ENCODE measurements around the gene ATP4A.
"Not testable (repeated sequence)": the region's sequence is repeated elsewhere in the genome, so short reads cannot be mapped to it uniquely, and the experiment has no call there.

ATP4A gene

DNA sequence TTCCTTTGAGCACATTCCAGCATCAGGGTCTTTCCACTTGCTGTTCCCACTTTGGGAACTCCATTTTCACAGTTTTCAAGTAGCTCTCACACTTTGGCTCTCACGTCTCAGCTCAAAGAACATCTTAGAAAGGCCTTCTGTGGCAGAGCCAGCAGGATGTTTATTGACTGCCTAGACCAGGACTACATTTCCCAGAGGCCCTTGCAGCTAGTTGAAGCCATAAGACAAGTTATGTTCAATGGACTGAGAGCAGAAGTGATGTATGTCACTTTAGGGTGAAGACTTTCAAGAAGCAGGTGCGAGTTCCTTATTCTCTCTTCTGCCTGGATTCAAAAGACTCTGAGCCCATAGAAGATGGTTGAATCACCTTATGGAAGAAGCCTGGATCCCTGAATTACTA lies 44.8 kb upstream of the ATP4A start:
- ATAC-seq (ENCODE audit: low read depth): no peak
- TF ChIP-seq, protein P1, sequence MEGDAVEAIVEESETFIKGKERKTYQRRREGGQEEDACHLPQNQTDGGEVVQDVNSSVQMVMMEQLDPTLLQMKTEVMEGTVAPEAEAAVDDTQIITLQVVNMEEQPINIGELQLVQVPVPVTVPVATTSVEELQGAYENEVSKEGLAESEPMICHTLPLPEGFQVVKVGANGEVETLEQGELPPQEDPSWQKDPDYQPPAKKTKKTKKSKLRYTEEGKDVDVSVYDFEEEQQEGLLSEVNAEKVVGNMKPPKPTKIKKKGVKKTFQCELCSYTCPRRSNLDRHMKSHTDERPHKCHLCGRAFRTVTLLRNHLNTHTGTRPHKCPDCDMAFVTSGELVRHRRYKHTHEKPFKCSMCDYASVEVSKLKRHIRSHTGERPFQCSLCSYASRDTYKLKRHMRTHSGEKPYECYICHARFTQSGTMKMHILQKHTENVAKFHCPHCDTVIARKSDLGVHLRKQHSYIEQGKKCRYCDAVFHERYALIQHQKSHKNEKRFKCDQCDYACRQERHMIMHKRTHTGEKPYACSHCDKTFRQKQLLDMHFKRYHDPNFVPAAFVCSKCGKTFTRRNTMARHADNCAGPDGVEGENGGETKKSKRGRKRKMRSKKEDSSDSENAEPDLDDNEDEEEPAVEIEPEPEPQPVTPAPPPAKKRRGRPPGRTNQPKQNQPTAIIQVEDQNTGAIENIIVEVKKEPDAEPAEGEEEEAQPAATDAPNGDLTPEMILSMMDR (IDR thresholded peaks at IDR 0.05; ENCODE audit: poor library complexity, severe bottlenecking): no peak
- H3K4me3 ChIP-seq (ENCODE audit: severe bottlenecking): no peak overlapping the region
- H3K9me3 ChIP-seq (ENCODE audit: severe bottlenecking): peaks cover 5% of the 10 kb centered on the region
- no peak overlapping the region for H3K27ac ChIP-seq (ENCODE audit: poor library complexity, severe bottlenecking)
- H3K27me3 ChIP-seq (ENCODE audit: insufficient read depth, poor library complexity, severe bottlenecking): no peaks in the 10 kb centered on the region
- DNase-seq (ENCODE audit: low spot score): no peak
- H3K36me3 ChIP-seq (ENCODE audit: low read depth): no peaks in the 10 kb centered on the region
- peaks cover 4% of the 10 kb centered on the region for H3K4me1 ChIP-seq (ENCODE audit: insufficient read depth, poor library complexity, severe bottlenecking)

- TF ChIP-seq, protein P1 (IDR thresholded peaks at IDR 0.05; ENCODE audit: poor library complexity, severe bottlenecking): no peak
- Histone ChIP-seq H3K27ac (ENCODE audit: poor library complexity, severe bottlenecking) (no peak overlapping the region), H3K4me1 (ENCODE audit: insufficient read depth, poor library complexity, severe bottlenecking) (peaks cover 4% of the 10 kb centered on the region), H3K27me3 (ENCODE audit: insufficient read depth, poor library complexity, severe bottlenecking) (no peaks in the 10 kb centered on the region), H3K4me3 (ENCODE audit: severe bottlenecking) (no peak overlapping the region), H3K9me3 (ENCODE audit: severe bottlenecking) (peaks cover 5% of the 10 kb centered on the region), H3K36me3 (ENCODE audit: low read depth) (no peaks in the 10 kb centered on the region)
- DNase-seq (ENCODE audit: low spot score) (no peak), ATAC-seq (ENCODE audit: low read depth) (no peak)
Observed at GRCh38 chr19:35607661-35608060, 44.2 kb upstream of the ATP4A start.

- H3K27ac ChIP-seq (ENCODE audit: poor library complexity, severe bottlenecking); H3K4me1 ChIP-seq (ENCODE audit: insufficient read depth, poor library complexity, severe bottlenecking); H3K4me3 ChIP-seq (ENCODE audit: severe bottlenecking); ATAC-seq (ENCODE audit: low read depth); H3K9me3 ChIP-seq (ENCODE audit: severe bottlenecking); H3K27me3 ChIP-seq (ENCODE audit: insufficient read depth, poor library complexity, severe bottlenecking); H3K36me3 ChIP-seq (ENCODE audit: low read depth); DNase-seq (ENCODE audit: low spot score): not testable (repeated sequence)
Observed at GRCh38 chr19:35607170-35607569, 43.7 kb upstream of the ATP4A start.

DNA sequence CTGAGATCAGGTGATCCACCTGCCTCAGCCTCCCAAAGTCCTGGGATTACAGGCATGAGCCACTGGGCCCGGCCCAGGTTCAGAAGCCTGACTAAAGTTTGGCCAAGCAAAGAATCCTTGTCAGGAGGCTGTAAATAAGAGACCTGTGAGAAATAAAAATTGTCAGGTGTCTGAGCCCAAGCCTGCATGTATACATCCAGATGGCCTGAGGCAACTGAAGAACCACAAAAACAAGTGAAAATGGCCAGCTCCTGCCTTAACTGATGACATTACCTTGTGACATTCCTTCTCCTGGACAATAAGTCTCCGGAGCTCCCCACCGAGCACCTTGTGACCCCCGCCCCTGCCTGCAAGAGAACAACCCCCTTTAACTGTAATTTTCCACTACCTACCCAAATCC lies 41.0 kb upstream of the ATP4A start:
- not testable (repeated sequence) for H3K9me3 ChIP-seq (ENCODE audit: severe bottlenecking); H3K4me3 ChIP-seq (ENCODE audit: severe bottlenecking); ATAC-seq (ENCODE audit: low read depth); H3K36me3 ChIP-seq (ENCODE audit: low read depth); H3K27me3 ChIP-seq (ENCODE audit: insufficient read depth, poor library complexity, severe bottlenecking); DNase-seq (ENCODE audit: low spot score); H3K27ac ChIP-seq (ENCODE audit: poor library complexity, severe bottlenecking); H3K4me1 ChIP-seq (ENCODE audit: insufficient read depth, poor library complexity, severe bottlenecking)

- no peaks in the 10 kb centered on the region for H3K27me3 ChIP-seq (ENCODE audit: insufficient read depth, poor library complexity, severe bottlenecking)
- peaks cover 3% of the 10 kb centered on the region for H3K9me3 ChIP-seq (ENCODE audit: severe bottlenecking)
- ATAC-seq (ENCODE audit: low read depth): no peak
- no peak overlapping the region for H3K27ac ChIP-seq (ENCODE audit: poor library complexity, severe bottlenecking)
- no peaks in the 10 kb centered on the region for H3K4me1 ChIP-seq (ENCODE audit: insufficient read depth, poor library complexity, severe bottlenecking)
- TF ChIP-seq, protein P1 (IDR thresholded peaks at IDR 0.05; ENCODE audit: poor library complexity, severe bottlenecking): no peak
- no peak overlapping the region for H3K4me3 ChIP-seq (ENCODE audit: severe bottlenecking)
- DNase-seq (ENCODE audit: low spot score): no peak
- no peaks in the 10 kb centered on the region for H3K36me3 ChIP-seq (ENCODE audit: low read depth)
Observed at GRCh38 chr19:35601971-35602370, 38.5 kb upstream of the ATP4A start.

- ATAC-seq (ENCODE audit: low read depth): no peak
- DNase-seq (ENCODE audit: low spot score): no peak
- TF ChIP-seq, protein P1 (IDR thresholded peaks at IDR 0.05; ENCODE audit: poor library complexity, severe bottlenecking): no peak
Observed at GRCh38 chr19:35596366-35596999, 33.0 kb upstream of the ATP4A start.

More at GRCh38 chr19:35596366-35596999, 33.0 kb upstream of the ATP4A start:
- Histone ChIP-seq H3K36me3 (ENCODE audit: low read depth) (no peaks in the 10 kb centered on the region), H3K4me3 (ENCODE audit: severe bottlenecking) (no peak overlapping the region), H3K27me3 (ENCODE audit: insufficient read depth, poor library complexity, severe bottlenecking) (no peaks in the 10 kb centered on the region), H3K27ac (ENCODE audit: poor library complexity, severe bottlenecking) (no peak overlapping the region), H3K4me1 (ENCODE audit: insufficient read depth, poor library complexity, severe bottlenecking) (no peaks in the 10 kb centered on the region), H3K9me3 (ENCODE audit: severe bottlenecking) (no peaks in the 10 kb centered on the region)
